Ectodermal cell (in vitro differentiated cells): ENCODE measurements around the gene ZFYVE28.

ENCODE experiments used
- H3K27ac ChIP-seq: 2 replicates; pipeline ENCODE4 v1.7.0; 2013; ENCODE audit warnings: mild to moderate bottlenecking, low read depth, low read length; ENCODE audit not compliant: insufficient read depth, poor library complexity, severe bottlenecking
- H3K27me3 ChIP-seq: 2 replicates; pipeline ENCODE4 v1.7.0; 2013; ENCODE audit warnings: mild to moderate bottlenecking, low read length; ENCODE audit not compliant: insufficient read depth, control insufficient read depth, poor library complexity, severe bottlenecking
- H3K36me3 ChIP-seq: one replicate; pipeline ENCODE4 v1.7.0; 2013; ENCODE audit warnings: low read length; ENCODE audit not compliant: control insufficient read depth, insufficient read depth
- H3K4me1 ChIP-seq: one replicate; pipeline ENCODE4 v1.7.0; 2013; ENCODE audit warnings: low read length; ENCODE audit not compliant: control insufficient read depth, insufficient read depth
- H3K4me3 ChIP-seq: 2 replicates; pipeline ENCODE4 v1.7.0; 2013; ENCODE audit warnings: low read depth, low read length, control low read depth; ENCODE audit not compliant: insufficient read depth
- H3K9me3 ChIP-seq: 2 replicates; pipeline ENCODE4 v1.7.0; 2013; ENCODE audit warnings: mild to moderate bottlenecking, low read length, moderate library complexity; ENCODE audit not compliant: control insufficient read depth
- WGBS, 2 experiments: methylation state at CpG; one replicate each; pipeline ENCODE4 v1.1.7; 2013; ENCODE audit warnings: missing lambda C conversion rate in 2 of 2; 5-methylcytosine and 5-hydroxymethylcytosine counted together

ZFYVE28 gene

DNA sequence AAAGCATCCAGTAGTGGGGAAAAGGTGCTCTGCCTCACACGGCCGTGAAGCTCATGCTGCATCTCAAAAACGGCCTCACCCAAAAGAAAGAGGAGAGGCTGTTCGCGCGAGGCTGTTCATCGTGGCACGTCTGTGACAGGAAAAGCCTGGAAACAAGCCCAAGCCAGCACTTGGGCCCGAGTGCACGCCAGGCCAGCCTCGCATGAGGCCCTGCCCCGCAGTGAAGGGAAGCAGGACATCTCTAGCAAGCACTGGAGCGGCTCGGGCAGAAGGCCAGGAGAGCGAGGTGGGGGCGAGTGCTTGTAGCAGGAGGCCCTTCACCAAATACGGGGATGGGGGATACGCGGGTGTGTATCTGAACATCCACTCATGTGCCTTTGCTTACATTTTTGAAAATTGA lies 116.6 kb downstream of the ZFYVE28 start:
- Histone ChIP-seq H3K36me3 (no peaks in the 10 kb centered on the region), H3K27ac (no peak overlapping the region), H3K4me1 (no peaks in the 10 kb centered on the region), H3K27me3 (no peaks in the 10 kb centered on the region), H3K9me3 (no peaks in the 10 kb centered on the region), H3K4me3 (no peak overlapping the region)
- WGBS, 2 experiments = 90 to 91% methylated on average over 19 of the region's 19 CpGs

DNA sequence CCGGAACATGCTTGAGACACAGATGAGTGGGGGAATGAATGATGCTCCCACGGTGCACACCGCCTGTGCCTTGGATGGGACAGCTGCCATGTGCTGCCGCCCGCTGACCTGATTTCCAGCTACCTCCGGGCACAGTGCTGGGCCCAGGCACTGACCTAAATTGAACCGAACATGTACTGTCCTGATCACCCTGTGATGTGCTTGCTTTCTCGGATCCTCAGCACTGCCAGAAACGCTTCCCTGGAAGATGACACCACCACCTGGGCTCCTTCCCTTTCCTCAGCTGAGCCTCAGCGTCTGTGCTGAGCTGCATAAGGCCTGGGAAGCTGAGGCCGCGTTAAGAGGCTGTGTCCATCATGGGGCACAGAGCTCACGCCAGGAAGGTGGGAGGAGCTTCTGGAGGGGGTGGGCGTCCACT lies 117.2 kb downstream of the ZFYVE28 start:
- 84% methylated on average over 14 of the region's 14 CpGs for WGBS, 2 experiments
- H3K4me3 ChIP-seq = no peak overlapping the region

DNA sequence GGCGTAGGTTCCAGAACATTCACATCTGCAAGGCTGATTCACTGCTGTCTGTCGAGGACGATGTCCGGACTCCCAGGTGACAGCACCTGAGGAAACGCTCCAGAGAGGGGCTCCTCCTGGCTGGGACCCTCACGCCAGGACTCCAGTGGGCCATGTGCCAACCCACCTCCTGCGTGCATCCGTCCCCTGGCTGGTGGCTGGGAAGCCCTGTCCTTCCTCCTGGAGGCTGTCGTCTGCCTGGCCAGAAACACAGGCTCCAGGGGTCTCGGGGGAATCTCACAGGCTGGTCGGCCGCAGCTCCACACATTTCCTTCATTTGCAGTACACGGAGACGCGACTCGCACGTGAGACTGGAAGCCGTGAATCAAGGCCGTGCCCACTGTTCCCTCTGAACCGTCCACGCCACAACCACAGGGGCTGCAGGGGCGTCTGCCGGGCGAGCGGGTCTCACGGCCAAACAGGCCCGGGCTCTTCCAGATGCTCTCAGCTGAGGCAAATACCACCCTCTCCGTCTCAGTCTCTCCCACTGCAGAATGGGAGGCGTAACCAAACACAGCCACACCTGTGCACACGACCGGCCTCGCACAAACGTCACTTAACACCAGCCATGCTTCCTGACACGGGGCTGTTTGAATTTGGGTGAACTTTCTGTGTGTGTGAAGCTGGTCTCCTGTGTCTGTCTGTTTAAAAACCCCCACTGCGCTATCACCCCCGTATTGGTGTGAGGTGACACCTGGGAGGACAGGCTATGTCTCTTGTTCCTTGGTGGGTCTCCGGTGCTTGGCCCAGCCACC lies 117.8 kb downstream of the ZFYVE28 start:
- no peaks in the 10 kb centered on the region for H3K27me3 ChIP-seq
- H3K36me3 ChIP-seq = no peaks in the 10 kb centered on the region
- no peaks in the 10 kb centered on the region for H3K9me3 ChIP-seq
- H3K27ac ChIP-seq = no peak overlapping the region
- WGBS, 2 experiments = 94% methylated on average over 37 of the region's 37 CpGs
- no peak overlapping the region for H3K4me3 ChIP-seq
- H3K4me1 ChIP-seq = no peaks in the 10 kb centered on the region

More for the DNA sequence above, 117.2 kb downstream of the ZFYVE28 start:
- Histone ChIP-seq H3K27me3 (no peaks in the 10 kb centered on the region), H3K27ac (no peak overlapping the region), H3K36me3 (no peaks in the 10 kb centered on the region), H3K9me3 (no peaks in the 10 kb centered on the region), H3K4me1 (no peaks in the 10 kb centered on the region)

DNA sequence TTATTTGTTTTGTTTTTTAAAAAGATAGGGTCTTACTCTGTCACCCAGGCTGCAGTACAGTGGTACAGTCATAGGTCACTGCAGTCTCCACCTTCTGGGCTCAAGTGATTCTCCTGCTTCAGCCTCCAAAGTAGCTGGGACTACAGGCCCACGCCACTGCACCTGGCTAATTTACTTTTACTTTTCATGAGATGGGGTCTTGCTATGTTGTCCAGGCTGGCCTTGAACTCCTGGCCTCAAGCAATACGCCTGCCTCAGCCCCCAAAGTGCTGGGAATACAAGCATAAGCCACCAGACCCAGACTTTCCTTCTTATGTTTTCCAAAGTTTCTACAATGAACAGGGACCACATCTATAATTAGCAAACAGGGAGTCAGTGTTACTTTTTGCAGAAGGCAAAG lies 118.7 kb downstream of the ZFYVE28 start:
- Histone ChIP-seq H3K4me1 (no peaks in the 10 kb centered on the region), H3K36me3 (no peaks in the 10 kb centered on the region), H3K4me3 (no peak overlapping the region), H3K27ac (no peak overlapping the region), H3K27me3 (no peaks in the 10 kb centered on the region), H3K9me3 (no peaks in the 10 kb centered on the region)
- 85 to 92% methylated on average over 2 of the region's 2 CpGs for WGBS, 2 experiments

DNA sequence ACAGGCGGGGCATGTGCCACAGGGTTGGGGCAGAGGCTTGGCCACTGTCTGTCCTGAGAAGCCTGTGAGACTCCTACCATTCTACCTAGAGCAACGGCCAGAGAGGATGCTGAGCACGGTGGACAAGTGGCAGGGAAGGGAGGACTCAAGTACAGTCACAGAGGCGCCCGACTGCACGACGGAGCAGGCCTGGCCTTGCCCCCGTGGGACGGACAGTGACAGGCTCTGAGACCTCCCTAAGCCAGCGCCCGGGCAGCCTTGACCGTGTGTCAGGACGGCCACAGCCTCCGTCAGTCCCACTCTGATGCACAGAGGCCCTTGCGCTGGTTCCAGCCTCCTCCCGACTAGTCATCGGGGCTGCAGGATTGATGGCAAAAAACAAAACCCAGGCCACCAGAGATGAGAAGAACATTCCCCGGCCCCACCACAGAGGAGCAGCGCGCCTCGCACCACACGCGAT lies 119.9 kb downstream of the ZFYVE28 start:
- no peak overlapping the region for H3K4me3 ChIP-seq
- no peaks in the 10 kb centered on the region for H3K4me1 ChIP-seq
- WGBS, 2 experiments = 88 to 89% methylated on average over 23 of the region's 23 CpGs
- H3K9me3 ChIP-seq = no peaks in the 10 kb centered on the region
- no peaks in the 10 kb centered on the region for H3K27me3 ChIP-seq
- H3K27ac ChIP-seq = no peak overlapping the region
- H3K36me3 ChIP-seq = no peaks in the 10 kb centered on the region

DNA sequence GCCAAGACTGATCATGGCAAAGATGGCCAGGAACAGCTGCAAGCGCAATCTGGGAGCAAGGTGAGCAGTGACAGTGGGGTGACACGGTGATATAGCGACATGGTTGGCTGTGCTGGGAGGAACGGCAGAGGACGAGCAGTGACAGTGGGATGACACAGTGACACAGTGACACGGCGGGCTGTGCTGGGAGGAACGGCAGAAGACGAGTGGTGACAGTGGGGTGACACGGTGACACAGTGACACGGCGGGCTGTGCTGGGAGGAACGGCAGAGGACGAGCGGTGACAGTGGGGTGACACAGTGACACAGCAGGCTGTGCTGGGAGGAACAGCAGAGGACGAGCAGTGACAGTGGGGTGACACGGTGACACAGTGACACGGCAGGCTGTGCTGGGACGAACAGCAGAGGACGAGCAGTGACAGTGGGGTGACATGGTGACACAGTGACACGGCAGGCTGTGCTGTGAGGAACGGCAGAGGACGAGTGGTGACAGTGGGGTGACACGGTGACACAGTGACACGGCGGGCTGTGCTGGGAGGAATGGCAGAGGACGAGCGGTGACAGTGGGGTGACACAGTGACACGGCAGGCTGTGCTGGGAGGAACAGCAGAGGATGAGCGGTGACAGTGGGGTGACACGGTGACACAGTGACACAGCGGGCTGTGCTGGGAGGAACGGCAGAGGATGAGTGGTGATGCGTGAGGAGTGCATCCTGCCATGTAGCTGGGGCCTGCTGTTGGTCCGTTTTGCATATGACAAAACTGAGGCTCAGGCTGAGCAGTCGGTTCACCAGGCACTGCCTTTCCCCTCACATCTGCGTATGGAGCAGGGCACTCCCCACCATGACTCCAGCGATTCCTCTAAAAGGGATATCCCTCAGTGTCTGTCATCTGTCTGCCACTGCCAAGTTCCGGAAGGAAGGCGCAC lies 120.6 kb downstream of the ZFYVE28 start:
- WGBS, 2 experiments = 91 to 93% methylated on average over 40 of the region's 40 CpGs
- no peaks in the 10 kb centered on the region for H3K9me3 ChIP-seq
- no peaks in the 10 kb centered on the region for H3K36me3 ChIP-seq
- H3K27ac ChIP-seq = no peak overlapping the region
- no peaks in the 10 kb centered on the region for H3K4me1 ChIP-seq
- H3K27me3 ChIP-seq = no peaks in the 10 kb centered on the region
- H3K4me3 ChIP-seq = no peak overlapping the region

DNA sequence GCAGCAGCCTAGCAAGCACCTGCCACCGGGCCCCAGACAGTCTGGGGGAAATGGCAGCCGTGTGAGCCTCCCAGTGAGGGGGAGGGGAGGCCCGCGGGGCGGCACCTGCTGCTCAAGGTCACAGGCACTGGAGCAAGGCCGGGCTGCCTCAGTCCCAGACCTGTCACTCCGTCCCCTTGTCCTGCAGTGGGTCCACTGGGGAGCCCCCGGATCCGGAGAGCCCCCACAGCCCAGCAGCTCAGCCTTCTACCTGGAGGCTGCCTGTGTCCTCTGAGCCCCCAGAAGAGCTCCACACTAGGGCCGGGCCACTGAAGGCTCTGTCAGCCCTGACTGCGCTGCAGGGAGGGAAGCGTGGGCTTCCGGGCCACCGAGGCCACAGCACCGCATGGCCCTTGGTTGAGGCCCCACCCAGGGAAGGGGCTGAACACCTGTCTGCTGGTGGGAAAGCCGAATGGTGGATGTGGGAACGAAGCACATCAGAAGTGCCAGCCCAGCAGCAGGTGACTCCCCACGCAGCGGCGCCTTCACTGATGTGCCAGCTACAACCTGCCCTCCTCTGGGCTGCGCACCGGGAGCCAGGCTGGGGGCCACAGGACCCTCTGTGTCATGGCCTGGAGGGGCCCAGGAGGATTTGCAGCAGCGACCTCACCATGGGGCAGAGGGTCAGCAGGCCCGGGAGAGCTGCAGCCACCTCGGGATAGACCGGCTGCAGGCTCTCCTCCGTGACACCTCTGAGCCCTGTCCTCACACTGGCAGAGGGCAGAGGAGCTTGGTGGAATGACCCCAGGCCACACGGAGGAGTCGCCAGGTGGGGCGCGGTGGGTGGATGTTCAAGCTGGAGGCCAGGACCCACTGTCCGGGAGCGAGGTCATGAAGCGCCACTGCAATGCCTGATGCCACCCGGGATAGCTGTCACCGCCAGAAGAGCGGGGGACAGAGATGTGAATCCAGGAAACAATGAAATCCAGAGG lies 121.5 kb downstream of the ZFYVE28 start:
- H3K4me3 ChIP-seq = no peak overlapping the region
- no peaks in the 10 kb centered on the region for H3K27me3 ChIP-seq
- no peaks in the 10 kb centered on the region for H3K36me3 ChIP-seq
- WGBS, 2 experiments = 85 to 88% methylated on average over 37 of the region's 37 CpGs
- H3K9me3 ChIP-seq = no peaks in the 10 kb centered on the region
- no peak overlapping the region for H3K27ac ChIP-seq
- no peaks in the 10 kb centered on the region for H3K4me1 ChIP-seq

DNA sequence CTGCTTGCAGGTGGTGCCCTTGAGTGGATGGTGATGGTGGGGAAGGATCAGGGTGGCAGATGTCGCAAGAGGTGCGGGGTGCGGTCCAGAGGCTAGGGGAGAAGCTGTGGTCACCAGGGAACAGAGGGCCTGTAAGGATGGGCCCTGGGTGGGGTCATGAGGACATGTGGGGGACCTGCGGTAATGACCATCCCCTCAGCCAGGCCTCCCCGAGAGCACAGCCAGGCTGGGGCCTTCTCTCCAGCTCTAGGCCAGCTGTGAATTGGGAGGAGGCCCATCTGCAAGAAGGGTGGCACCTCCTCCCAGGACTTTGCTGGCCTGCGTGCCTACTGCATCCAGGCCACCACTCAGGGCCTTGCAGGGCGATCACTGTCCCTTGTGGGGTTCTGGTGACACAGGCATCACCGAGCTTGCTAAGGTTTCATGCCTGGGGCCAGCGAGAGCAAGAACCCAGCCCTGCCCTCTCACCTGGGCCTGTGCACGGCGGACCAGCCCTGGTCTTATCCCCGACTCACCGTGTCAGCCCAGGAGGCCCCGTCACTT lies 122.5 kb downstream of the ZFYVE28 start:
- Histone ChIP-seq H3K4me1 (no peaks in the 10 kb centered on the region), H3K36me3 (no peaks in the 10 kb centered on the region), H3K9me3 (no peaks in the 10 kb centered on the region), H3K4me3 (no peak overlapping the region), H3K27ac (no peak overlapping the region), H3K27me3 (no peaks in the 10 kb centered on the region)
- 91% methylated on average over 14 of the region's 14 CpGs for WGBS, 2 experiments

DNA sequence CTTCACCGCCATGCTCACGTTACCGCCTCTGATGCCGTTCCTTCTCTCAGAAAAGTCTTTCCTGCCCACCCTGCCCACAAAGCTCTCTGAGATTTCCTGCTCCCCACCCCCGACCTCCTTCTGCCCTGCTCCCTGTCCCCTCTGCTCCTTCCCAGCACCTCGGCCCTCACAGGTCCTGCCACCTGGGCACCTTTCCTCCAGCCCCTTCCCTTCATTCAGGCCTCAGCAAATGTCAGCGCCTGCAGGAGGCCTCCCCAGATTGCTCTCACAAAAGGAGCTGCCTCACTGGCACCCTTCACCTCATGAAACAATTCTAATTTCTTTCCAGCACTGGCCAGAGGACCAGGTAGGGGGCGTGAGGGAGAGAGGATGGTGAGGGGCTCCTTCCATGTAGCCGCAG lies 122.9 kb downstream of the ZFYVE28 start:
- Histone ChIP-seq H3K9me3 (no peaks in the 10 kb centered on the region), H3K4me1 (no peaks in the 10 kb centered on the region), H3K36me3 (no peaks in the 10 kb centered on the region), H3K27me3 (no peaks in the 10 kb centered on the region), H3K27ac (no peak overlapping the region), H3K4me3 (no peak overlapping the region)
- WGBS, 2 experiments = 87% methylated on average over 9 of the region's 9 CpGs
